H1 (cell line): ENCODE results near the gene ADGRD2. TPM values are rescaled to one million over a fixed set of nuclear protein-coding genes. Genes with fewer than 3 reads are reported as not detected.

ENCODE experiments used
- CTCF ChIA-PET: fragments of 300-600 bp; sonication (Branson Sonifier 250); formaldehyde crosslinking; loops from one replicate; lab custom pipeline; 2021; ENCODE audit not compliant: partially characterized antibody; lab: Charles Lee
- POLR2A ChIA-PET: fragments of 300-600 bp; sonication (Branson Sonifier 250); formaldehyde crosslinking; loops from one replicate; lab custom pipeline; 2021; ENCODE audit warnings: inconsistent platforms; ENCODE audit not compliant: partially characterized antibody; lab: Charles Lee
- DNase-seq, 2 experiments: peaks; one replicate each; pipeline versions ENCODE4 v3.0.0 to v3.0.0-alpha.2; 2010 to 2022; ENCODE audit warnings: low spot score in 2 of 2, low read depth in 1 of 2, mixed read lengths in 1 of 2
- FAIRE-seq: peaks from 2 replicates; lab custom pipeline; 2011; peaks lifted over from hg19 to GRCh38; lab: Jason Lieb, UNC
- H2AFZ ChIP-seq: 2 replicates; pipeline ENCODE4 v1.8.1; 2012; ENCODE audit warnings: low read length, inconsistent platforms
- H2AK5ac ChIP-seq: 2 replicates; pipeline ENCODE4 v1.6.1; 2013; ENCODE audit warnings: low read depth, low read length
- H2BK120ac ChIP-seq: replicated peaks from 2 replicates; pipeline ENCODE3; 2013; ENCODE audit warnings: low read depth, low read length, inconsistent platforms
- H2BK12ac ChIP-seq: 2 replicates; pipeline ENCODE4 v1.6.1; 2013; ENCODE audit warnings: low read depth, low read length
- H2BK15ac ChIP-seq: 2 replicates; pipeline ENCODE4 v1.6.1; 2013; ENCODE audit warnings: low read length
- H2BK20ac ChIP-seq: 2 replicates; pipeline ENCODE4 v1.6.1; 2013; ENCODE audit warnings: low read length
- H2BK5ac ChIP-seq: 2 replicates; pipeline ENCODE4 v1.6.1; 2013; ENCODE audit warnings: low read depth, low read length
- H3K14ac ChIP-seq: 2 replicates; pipeline ENCODE4 v1.6.1; 2013; ENCODE audit warnings: inconsistent platforms; ENCODE audit not compliant: insufficient read length
- H3K18ac ChIP-seq: 2 replicates; pipeline ENCODE4 v1.6.1; 2013; ENCODE audit warnings: low read length; ENCODE audit errors: extremely low read depth
- H3K23ac ChIP-seq: 2 replicates; pipeline ENCODE4 v1.6.1; 2013; ENCODE audit warnings: inconsistent platforms; ENCODE audit not compliant: insufficient read length
- H3K23me2 ChIP-seq: 2 replicates; pipeline ENCODE4 v1.6.1; 2013; ENCODE audit warnings: low read depth, low read length
- H3K27ac ChIP-seq: 2 replicates; pipeline ENCODE4 v1.6.1; 2011; ENCODE audit warnings: low read depth, low read length, inconsistent platforms
- H3K27me3 ChIP-seq, 4 experiments: replicated peaks in 1 of 4; 1 replicate in 1 of 4; 2 replicates in 3 of 4; pipeline versions ENCODE4 v1.6.1 to v1.8.1; 2011 to 2013; ENCODE audit warnings: low read length in 3 of 4, mild to moderate bottlenecking in 3 of 4, inconsistent platforms in 2 of 4, mixed read lengths in 2 of 4, moderate library complexity in 1 of 4; ENCODE audit not compliant: control insufficient read depth in 3 of 4, insufficient read depth in 3 of 4; ENCODE audit errors: extremely low read depth in 1 of 4
- H3K36me3 ChIP-seq, 4 experiments: 2 replicates each; pipeline versions ENCODE4 v1.6.1 to v1.8.1; 2011 to 2013; ENCODE audit warnings: mild to moderate bottlenecking in 4 of 4, low read length in 3 of 4, moderate library complexity in 2 of 4, control low read depth in 1 of 4, inconsistent platforms in 1 of 4; ENCODE audit not compliant: insufficient read depth in 4 of 4, control insufficient read depth in 2 of 4
- H3K4ac ChIP-seq: replicated peaks from 2 replicates; pipeline ENCODE3; 2013; ENCODE audit warnings: low read length, low read depth, mixed read lengths, inconsistent platforms; ENCODE audit not compliant: insufficient read length
- H3K4me1 ChIP-seq, 4 experiments: replicated peaks in 1 of 4; 1 replicate in 1 of 4; 2 replicates in 3 of 4; pipeline versions ENCODE4 v1.6.1 to v1.8.1; 2011 to 2013; ENCODE audit warnings: low read length in 3 of 4, inconsistent platforms in 2 of 4, mixed read lengths in 1 of 4; ENCODE audit not compliant: insufficient read depth in 4 of 4, control insufficient read depth in 3 of 4
- H3K4me2 ChIP-seq, 2 experiments: 2 replicates each; pipeline versions ENCODE4 v1.6.1 to v1.8.1; 2011 to 2013; ENCODE audit warnings: low read depth in 2 of 2, low read length in 2 of 2, control low read depth in 1 of 2, inconsistent platforms in 1 of 2, mild to moderate bottlenecking in 1 of 2; ENCODE audit not compliant: insufficient read depth in 1 of 2
- H3K4me3 ChIP-seq, 4 experiments: fragments of 200-600, 300-600 bp in 1 of 4; sonication (generic), shearing (Covaris generic), sonication (Bioruptor Twin) in 1 of 4; 2 replicates each; pipeline versions ENCODE4 v1.5.1 to v1.8.1; 2011 to 2016; ENCODE audit warnings: low read length in 4 of 4, low read depth in 3 of 4, control low read depth in 2 of 4, inconsistent platforms in 2 of 4, mild to moderate bottlenecking in 2 of 4, mixed read lengths in 1 of 4, moderate library complexity in 1 of 4; ENCODE audit not compliant: insufficient read depth in 2 of 4; ENCODE audit errors: extremely low read depth in 1 of 4
- H3K56ac ChIP-seq: replicated peaks from 2 replicates; pipeline ENCODE3; 2013; ENCODE audit warnings: low read depth, mild to moderate bottlenecking, mixed read lengths, low read length, inconsistent platforms; ENCODE audit not compliant: insufficient read length
- H3K79me1 ChIP-seq: 2 replicates; pipeline ENCODE4 v1.6.1; 2013; ENCODE audit warnings: low read depth, low read length, control low read depth
- H3K79me2 ChIP-seq, 2 experiments: 2 replicates each; pipeline versions ENCODE4 v1.6.1 to v1.8.1; 2012 to 2013; ENCODE audit warnings: low read length in 2 of 2, mild to moderate bottlenecking in 2 of 2, inconsistent platforms in 1 of 2; ENCODE audit not compliant: insufficient read depth in 2 of 2, control insufficient read depth in 1 of 2
- H3K9ac ChIP-seq, 4 experiments: replicated peaks in 1 of 4; 1 replicate in 1 of 4; 2 replicates in 3 of 4; pipeline versions ENCODE4 v1.6.1 to v1.8.1; 2011 to 2013; ENCODE audit warnings: low read depth in 3 of 4, low read length in 3 of 4, control low read depth in 2 of 4, mild to moderate bottlenecking in 2 of 4, moderate library complexity in 2 of 4, inconsistent platforms in 1 of 4; ENCODE audit errors: extremely low read depth in 1 of 4
- H3K9me3 ChIP-seq, 2 experiments: 2 replicates each; pipeline versions ENCODE4 v1.6.1 to v1.8.1; 2012 to 2013; ENCODE audit warnings: mild to moderate bottlenecking in 2 of 2, moderate library complexity in 2 of 2, control low read depth in 1 of 2, inconsistent platforms in 1 of 2, low read depth in 1 of 2, low read length in 1 of 2, mixed read lengths in 1 of 2; ENCODE audit not compliant: insufficient read depth in 2 of 2
- H4K20me1 ChIP-seq, 2 experiments: replicated peaks in 1 of 2; 2 replicates each; pipeline versions ENCODE3 to v1.8.1; 2011 to 2013; ENCODE audit warnings: inconsistent platforms in 2 of 2, low read length in 2 of 2, mild to moderate bottlenecking in 1 of 2; ENCODE audit not compliant: insufficient read depth in 2 of 2, control insufficient read depth in 1 of 2
- H4K5ac ChIP-seq: 2 replicates; pipeline ENCODE4 v1.6.1; 2013; ENCODE audit warnings: low read length, low read depth, mixed read lengths, inconsistent platforms; ENCODE audit not compliant: insufficient read length
- H4K8ac ChIP-seq: 2 replicates; pipeline ENCODE4 v1.8.0; 2013; ENCODE audit warnings: mild to moderate bottlenecking, moderate library complexity, low read length, inconsistent platforms; ENCODE audit not compliant: insufficient read depth; ENCODE audit errors: extremely low read depth
- H4K91ac ChIP-seq: replicated peaks from 2 replicates; pipeline ENCODE3; 2013; ENCODE audit warnings: low read length, mixed read lengths, inconsistent platforms; ENCODE audit not compliant: insufficient read length
- ASH2L ChIP-seq: fragments of 200-600, 300-600 bp; sonication (generic); IDR thresholded peaks from one replicate; pipeline ENCODE4 v1.7.1; 2017; ENCODE audit warnings: low read length
- CBX5 ChIP-seq: fragments of 300-800, 300-1000 bp; sonication (generic); IDR thresholded peaks from 2 replicates; pipeline ENCODE4 v1.7.1; 2016; ENCODE audit warnings: antibody characterized with exemption, low read length, low read depth
- FOSL1 ChIP-seq: IDR thresholded peaks from 2 replicates; pipeline ENCODE4 v1.6.1; 2011; ENCODE audit warnings: mild to moderate bottlenecking, low read depth, low read length, moderate library complexity; ENCODE audit not compliant: insufficient read depth
- JUND ChIP-seq: IDR thresholded peaks from 2 replicates; pipeline ENCODE4 v1.6.1; 2011; ENCODE audit warnings: mild to moderate bottlenecking, improper control_type of control experiment, low read length
- MAFK ChIP-seq: IDR thresholded peaks from 2 replicates; pipeline ENCODE4 v1.6.1; 2012; ENCODE audit warnings: low read depth, mild to moderate bottlenecking, improper control_type of control experiment, low read length
- PHF8 ChIP-seq: fragments of 200-600 bp; sonication (generic); conservative IDR thresholded peaks from 2 replicates; pipeline ENCODE4 v1.7.1; 2012; ENCODE audit warnings: low read depth, mild to moderate bottlenecking, inconsistent platforms, low read length, moderate library complexity
- POU5F1 ChIP-seq: IDR thresholded peaks from 2 replicates; pipeline ENCODE4 v1.6.1; 2011; ENCODE audit warnings: low read depth, mild to moderate bottlenecking, low read length, moderate library complexity
- RXRA ChIP-seq: IDR thresholded peaks from 2 replicates; pipeline ENCODE4 v1.6.1; 2011; ENCODE audit warnings: low read depth, mild to moderate bottlenecking, low read length, moderate library complexity; ENCODE audit not compliant: insufficient read depth
- SP2 ChIP-seq: IDR thresholded peaks from 2 replicates; pipeline ENCODE4 v1.6.1; 2012; ENCODE audit warnings: mild to moderate bottlenecking, low read length, inconsistent platforms
- WGBS, 2 experiments: shearing (Covaris generic) in 1 of 2; methylation state at CpG; one replicate each; pipeline versions ENCODE4 v1.1.6 to v1.1.7; 2013 to 2015; ENCODE audit warnings: low lambda C conversion rate in 2 of 2, mixed read lengths in 2 of 2, inconsistent platforms in 1 of 2, low coverage in 1 of 2, missing lambda C conversion rate in 1 of 2; ENCODE audit not compliant: insufficient replicate concordance in 2 of 2, insufficient coverage in 1 of 2, insufficient read length in 1 of 2; ENCODE audit errors: extremely low coverage in 1 of 2, missing lambda C conversion rate in 1 of 2; 5-methylcytosine and 5-hydroxymethylcytosine counted together
- polyA plus RNA-seq, 7 experiments: library from polyadenylated mRNA; depleted of rRNA in 3 of 7; stranded (reverse) in 5 of 7; unstranded in 2 of 7; fragments of >200 nt in 5 of 7; fragments of 200-250 nt in 2 of 7; gene quantifications; 1 replicate in 5 of 7; 2 replicates in 1 of 7; 4 replicates in 1 of 7; pipeline versions ENCODE4 v1.2.1 to v1.2.3, GENCODE V29; 2011 to 2013; ENCODE audit warnings: missing spikeins in 2 of 7, mixed read lengths in 2 of 7
- total RNA-seq: library from RNA; stranded (reverse); fragmentation: NEBNext Ultra II Directional; extraction: Animal tissue kit (Norgen Biotek cat#: 25700); gene quantifications from 2 replicates; pipeline ENCODE4 v1.2.1, GENCODE V29; 2021

ADGRD2 gene
- total and polyA plus RNA-seq, 2 of the 8 experiments (the other 6 are each of a cell fraction or from before 2014, with no cell fraction given), result 0.41 to 1.4 TPM

- Histone ChIP-seq H4K20me1 (peaks cover 0 to 2% of the 10 kb centered on the region in 2 experiments), H3K4ac (no peak overlapping the region), H2AK5ac (no peak overlapping the region), H2BK5ac (0 out of 2 replicates have a peak overlapping the region, but pooled peaks have one; percentile 5), H3K79me2 (no peaks in the 10 kb centered on the region), H3K4me2 (peak overlapping the region in 1 of 2 experiments; percentile 55; a peak in 3 of 4 replicates), H3K4me3 (no peak overlapping the region), H3K36me3 (peaks cover 0 to 8% (median 0%) of the 10 kb centered on the region in 4 experiments; a peak in 1 of 8 replicates), H3K56ac (no peak overlapping the region), H2AFZ (peak overlapping the region; percentile 28; the same call in 1 of the 2 replicates), H3K18ac (no peak overlapping the region; the same call in 1 of the 2 replicates), H3K9ac (no peak overlapping the region), H3K79me1 (no peaks in the 10 kb centered on the region), H3K14ac (no peak overlapping the region), H3K23me2 (peaks cover 7% of the 10 kb centered on the region; the same call in 1 of the 2 replicates), H3K27me3 (peaks cover 39 to 57% (median 53%) of the 10 kb centered on the region in 4 experiments), H4K91ac (peak overlapping the region; percentile 15), H2BK15ac (0 out of 2 replicates have a peak overlapping the region, but pooled peaks have one; percentile 61), H4K5ac (no peak overlapping the region), H2BK12ac (peak overlapping the region; percentile 84; the same call in 1 of the 2 replicates), H3K27ac (no peak overlapping the region), H2BK120ac (no peak overlapping the region), H3K9me3 (no peaks in the 10 kb centered on the region; a peak in 1 of 4 replicates), H3K23ac (no peak overlapping the region), H4K8ac (no peak overlapping the region), H3K4me1 (peaks cover 0 to 19% (median 12%) of the 10 kb centered on the region in 4 experiments; a peak in 6 of 7 replicates), H2BK20ac (peak overlapping the region; percentile 61; the same call in 1 of the 2 replicates)
- POLR2A ChIA-PET, result interaction anchor here (1.1 to 2.0 kb wide), 5 partner anchors 12 to 88 kb away, joined by 3 to 6 read pairs (median 4); no protein-coding TSS in a partner anchor
- CTCF ChIA-PET, result interaction anchor here (0.7 to 2.0 kb wide), 15 partner anchors 10 to 237 kb away, joined by 3 to 12 read pairs (median 4); no protein-coding TSS in a partner anchor
- no peak for TF ChIP-seq SP2
- no peak for TF ChIP-seq POU5F1
- no peak for TF ChIP-seq CBX5
- no peak for TF ChIP-seq PHF8
- no peak for TF ChIP-seq RXRA
- TF ChIP-seq ASH2L, result no peak
- TF ChIP-seq MAFK, result no peak
- TF ChIP-seq JUND, result no peak
- TF ChIP-seq FOSL1, result no peak
- WGBS, 2 experiments, result 78% methylated on average over 17 of the region's 19 CpGs; no CpG with 5 or more reads in 1 of the 2 experiments
- no peak for FAIRE-seq
- no peak for DNase-seq
Measured at GRCh38 chr9:124505901-124506346, 55.7 kb downstream of the ADGRD2 start.
